Sigmoid colon (tissue), 3 donors: Measurements from ENCODE around the gene IGLL1.

ENCODE experiments used
- CTCF ChIP-seq, 4 experiments: fragments of 450-650 bp in 3 of 4; fragments of 200-600 bp in 1 of 4; IDR thresholded peaks; one replicate each; pipeline ENCODE4 v1.5.1; 2016 to 2019; ENCODE audit warnings: antibody characterized with exemption in 4 of 4, mild to moderate bottlenecking in 3 of 4, moderate library complexity in 2 of 4
- POLR2A ChIP-seq, 2 donors: fragments of 450-650 bp; IDR thresholded peaks; one replicate each; pipeline ENCODE4 v1.6.1; 2016; ENCODE audit warnings: antibody characterized with exemption in 2 of 2, mild to moderate bottlenecking in 2 of 2, moderate library complexity in 2 of 2

DNA sequence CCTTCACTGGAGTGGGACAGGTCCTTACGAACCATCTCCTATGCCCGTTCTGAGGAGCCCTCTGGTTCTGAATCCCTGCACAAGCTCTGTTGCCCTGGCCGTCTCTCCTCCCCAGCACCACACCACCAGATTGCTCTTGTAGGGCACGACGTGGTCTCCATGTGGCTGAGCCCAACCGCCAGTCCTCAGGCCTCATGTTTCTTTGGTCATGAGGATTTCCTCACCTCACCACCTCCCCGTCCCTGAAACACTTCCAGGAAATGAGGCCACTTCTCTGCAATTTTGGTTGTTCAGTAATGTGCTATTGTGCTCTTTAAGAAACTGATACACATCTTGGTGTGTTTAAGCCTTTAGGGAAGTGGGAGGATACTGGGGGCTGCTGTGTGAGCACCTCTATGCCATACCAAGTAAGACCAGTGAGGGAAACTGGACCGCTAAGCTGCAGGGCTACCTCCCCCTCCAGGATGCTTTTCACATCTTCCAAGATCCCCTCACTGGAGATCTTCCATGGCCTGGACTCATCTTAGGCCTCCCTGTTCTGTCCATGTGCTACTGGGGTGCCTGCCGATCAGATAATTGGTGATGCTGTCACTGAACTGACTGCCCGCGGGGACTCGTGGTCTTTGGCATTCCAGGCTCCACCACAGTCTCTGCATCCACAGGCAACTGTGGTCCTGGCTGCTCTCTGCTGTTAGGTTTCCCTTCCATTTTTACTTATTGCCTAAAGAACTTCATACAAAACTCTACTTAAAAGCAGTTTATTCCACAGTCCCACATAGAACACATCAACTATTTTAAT lies 30.1 kb upstream of the IGLL1 start:
- TF ChIP-seq CTCF (IDR thresholded peaks at IDR 0.05) = no peak
- no peak for TF ChIP-seq POLR2A (IDR thresholded peaks at IDR 0.05)
